Measurements from ENCODE around the gene SH3PXD2B. TPM values are rescaled to one million over a fixed set of nuclear protein-coding genes. Genes with fewer than 3 reads are reported as not detected.
A peak's percentile ranks its signal among the peaks of the same experiment; 100 is the strongest.

The SH3PXD2B gene
- total RNA-seq, 4 donors from 2014 or later: 27.8 to 52.6 (median 44.4) TPM

DNA sequence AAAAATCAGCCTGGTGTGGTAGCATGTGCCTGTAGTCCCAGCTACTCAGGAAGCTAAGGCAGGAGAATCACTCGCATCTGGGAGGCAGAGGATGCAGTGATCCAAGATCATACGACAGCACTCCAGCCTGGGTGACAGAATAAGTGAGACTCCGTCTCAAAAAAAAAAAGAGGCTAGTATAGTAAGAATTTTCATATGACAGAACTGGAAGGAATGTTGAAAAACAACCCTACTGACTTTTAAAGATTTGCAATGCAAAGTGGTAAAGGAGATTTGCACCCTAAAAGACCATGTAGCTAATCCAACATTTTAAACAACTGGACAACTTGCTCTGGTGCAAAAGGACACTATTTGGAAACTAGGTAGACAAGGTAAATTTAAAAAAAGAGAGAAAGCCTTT lies 58.1 kb downstream of the SH3PXD2B start:
- WGBS, 2 donors: 81 to 87% methylated on average over 3 of the region's 3 CpGs
- Histone ChIP-seq H3K27ac (no peak overlapping the region), H3K4me1 (peaks cover 0 to 18% (median 4%) of the 10 kb centered on the region in 4 donors), H3K4me3 (no peak overlapping the region), H3K36me3 (peaks cover 0 to 61% (median 4%) of the 10 kb centered on the region in 3 donors), H3K27me3 (no peaks in the 10 kb centered on the region), H3K9me3 (no peaks in the 10 kb centered on the region)
- TF ChIP-seq, protein P1, sequence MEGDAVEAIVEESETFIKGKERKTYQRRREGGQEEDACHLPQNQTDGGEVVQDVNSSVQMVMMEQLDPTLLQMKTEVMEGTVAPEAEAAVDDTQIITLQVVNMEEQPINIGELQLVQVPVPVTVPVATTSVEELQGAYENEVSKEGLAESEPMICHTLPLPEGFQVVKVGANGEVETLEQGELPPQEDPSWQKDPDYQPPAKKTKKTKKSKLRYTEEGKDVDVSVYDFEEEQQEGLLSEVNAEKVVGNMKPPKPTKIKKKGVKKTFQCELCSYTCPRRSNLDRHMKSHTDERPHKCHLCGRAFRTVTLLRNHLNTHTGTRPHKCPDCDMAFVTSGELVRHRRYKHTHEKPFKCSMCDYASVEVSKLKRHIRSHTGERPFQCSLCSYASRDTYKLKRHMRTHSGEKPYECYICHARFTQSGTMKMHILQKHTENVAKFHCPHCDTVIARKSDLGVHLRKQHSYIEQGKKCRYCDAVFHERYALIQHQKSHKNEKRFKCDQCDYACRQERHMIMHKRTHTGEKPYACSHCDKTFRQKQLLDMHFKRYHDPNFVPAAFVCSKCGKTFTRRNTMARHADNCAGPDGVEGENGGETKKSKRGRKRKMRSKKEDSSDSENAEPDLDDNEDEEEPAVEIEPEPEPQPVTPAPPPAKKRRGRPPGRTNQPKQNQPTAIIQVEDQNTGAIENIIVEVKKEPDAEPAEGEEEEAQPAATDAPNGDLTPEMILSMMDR (IDR thresholded peaks at IDR 0.05): no peak
- TF ChIP-seq POLR2A (IDR thresholded peaks at IDR 0.05) (no peak), EP300 (IDR thresholded peaks at IDR 0.05) (no peak)
- no peak for DNase-seq (ENCODE audit: low spot score in 2 of 2)

DNA sequence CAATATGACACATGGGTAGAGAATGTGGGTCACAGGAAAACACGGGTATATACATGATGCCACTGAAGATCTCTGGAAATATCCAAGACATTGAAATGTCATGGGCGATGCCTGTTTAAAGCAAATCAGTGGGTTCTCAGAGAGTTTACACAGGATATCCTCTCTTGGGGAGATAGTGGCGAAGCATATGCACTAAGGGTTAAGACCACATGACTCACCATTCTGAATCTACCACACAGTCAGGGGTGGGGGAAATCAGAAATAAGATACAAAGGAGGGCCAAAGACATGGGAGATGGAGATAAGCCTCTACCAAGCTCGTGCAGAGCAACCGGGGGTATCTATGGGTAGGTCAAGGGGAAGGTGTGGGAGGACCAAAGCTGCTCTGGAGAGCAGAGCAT lies 58.8 kb downstream of the SH3PXD2B start:
- DNase-seq (ENCODE audit: low spot score in 2 of 2): no peak
- Histone ChIP-seq H3K4me1 (peaks cover 0 to 15% (median 4%) of the 10 kb centered on the region in 4 donors), H3K9me3 (no peaks in the 10 kb centered on the region), H3K36me3 (peaks cover 0 to 68% (median 4%) of the 10 kb centered on the region in 3 donors), H3K27ac (no peak overlapping the region), H3K27me3 (no peaks in the 10 kb centered on the region), H3K4me3 (no peak overlapping the region)
- TF ChIP-seq EP300 (IDR thresholded peaks at IDR 0.05) (no peak), POLR2A (IDR thresholded peaks at IDR 0.05) (no peak)
- TF ChIP-seq, protein P1 (IDR thresholded peaks at IDR 0.05): no peak
- 75 to 85% methylated on average over 5 of the region's 5 CpGs for WGBS, 2 donors

DNA sequence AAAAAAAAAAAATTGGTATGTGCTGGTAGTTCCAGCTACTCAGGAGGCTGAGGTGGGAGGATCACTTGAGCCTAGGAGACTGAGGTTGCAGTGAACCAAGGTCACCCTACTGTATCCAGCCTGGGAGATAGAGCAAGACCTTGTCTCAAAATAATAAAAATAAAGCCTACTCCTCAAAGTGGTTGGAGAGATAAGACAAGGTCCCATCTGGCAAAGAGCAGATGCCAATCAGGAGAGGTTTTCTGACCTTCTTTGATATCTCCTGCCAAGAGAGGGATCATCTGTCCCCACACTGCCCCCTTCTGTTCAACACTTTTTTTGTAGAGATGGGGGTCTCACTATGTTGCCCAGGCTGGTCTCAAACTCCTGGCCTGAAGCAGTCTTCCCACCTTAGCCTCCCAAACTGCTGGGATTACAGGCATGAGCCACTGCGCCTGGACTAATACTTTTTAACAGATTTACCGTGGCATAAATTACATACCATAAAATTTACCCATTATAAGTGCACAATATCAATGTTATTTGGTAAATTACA lies 64.7 kb downstream of the SH3PXD2B start:
- no peak for DNase-seq (ENCODE audit: low spot score in 2 of 2)
- H3K4me1 ChIP-seq: peaks cover 0 to 15% (median 3%) of the 10 kb centered on the region in 4 donors
- TF ChIP-seq POLR2A (IDR thresholded peaks at IDR 0.05): no peak
- no peak for TF ChIP-seq EP300 (IDR thresholded peaks at IDR 0.05)
- TF ChIP-seq, protein P1 (IDR thresholded peaks at IDR 0.05): no peak
- no peak overlapping the region for H3K4me3 ChIP-seq
- no peak overlapping the region for H3K27ac ChIP-seq
- no peaks in the 10 kb centered on the region for H3K27me3 ChIP-seq
- WGBS, 2 donors: 46 to 97% methylated on average over 2 of the region's 2 CpGs
- H3K9me3 ChIP-seq: no peaks in the 10 kb centered on the region
- H3K36me3 ChIP-seq: peaks cover 0 to 78% (median 4%) of the 10 kb centered on the region in 3 donors

DNA sequence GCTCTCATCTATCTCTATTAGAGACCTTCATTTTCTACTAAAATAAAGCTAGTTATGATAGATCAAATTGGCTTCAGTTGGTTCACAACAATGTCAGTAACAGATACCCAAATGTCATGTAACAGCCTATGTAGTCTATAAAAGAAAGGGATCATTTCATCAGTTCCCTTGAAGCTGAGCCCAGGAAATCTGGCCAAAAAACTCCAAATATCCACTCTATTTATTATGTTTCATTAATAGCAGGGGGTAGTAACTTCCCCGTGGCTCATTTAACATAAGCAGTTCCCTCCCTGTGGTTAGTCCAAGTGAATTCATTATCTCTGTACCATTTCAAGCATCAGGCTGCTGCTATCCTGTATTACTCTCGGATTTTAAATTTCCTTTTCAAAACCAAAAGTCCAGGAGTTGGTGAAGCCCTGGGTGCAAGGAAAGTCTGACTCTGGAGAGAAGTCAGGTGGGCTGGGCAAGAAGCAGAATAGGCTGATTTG lies 66.0 kb downstream of the SH3PXD2B start:
- Histone ChIP-seq H3K4me3 (no peak overlapping the region), H3K4me1 (peaks cover 0 to 21% (median 3%) of the 10 kb centered on the region in 4 donors), H3K9me3 (no peaks in the 10 kb centered on the region), H3K27ac (peak overlapping the region in 2 of 4 donors; percentile 1 to 69), H3K36me3 (peaks cover 0 to 72% (median 2%) of the 10 kb centered on the region in 3 donors), H3K27me3 (no peaks in the 10 kb centered on the region)
- no peak for DNase-seq (ENCODE audit: low spot score in 2 of 2)
- WGBS, 2 donors: 50 to 57% methylated on average over 2 of the region's 2 CpGs
- TF ChIP-seq, protein P1 (IDR thresholded peaks at IDR 0.05): no peak
- TF ChIP-seq POLR2A (IDR thresholded peaks at IDR 0.05) (no peak), EP300 (IDR thresholded peaks at IDR 0.05) (no peak)

DNA sequence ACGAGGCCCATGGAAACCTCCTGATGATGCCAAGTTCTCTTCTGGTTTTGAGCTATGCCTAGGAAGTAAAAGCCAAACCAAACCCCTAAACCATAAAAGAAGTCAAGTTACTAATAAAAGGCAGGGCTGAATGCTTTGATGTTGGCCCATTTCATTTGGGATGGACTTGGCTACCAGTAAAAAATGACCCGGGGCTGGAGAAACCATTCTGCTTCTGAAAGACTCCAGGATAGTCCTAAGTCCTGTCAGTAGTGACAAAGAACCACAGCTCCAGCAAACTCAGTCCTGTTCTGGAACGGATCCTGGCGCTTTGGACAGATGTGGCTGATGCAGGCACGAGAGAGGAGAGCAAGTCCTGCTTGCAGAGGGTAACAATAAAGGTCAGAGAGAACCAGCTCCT lies 68.6 kb downstream of the SH3PXD2B start:
- H3K4me3 ChIP-seq: no peak overlapping the region
- H3K27me3 ChIP-seq: no peaks in the 10 kb centered on the region
- TF ChIP-seq POLR2A (IDR thresholded peaks at IDR 0.05) (no peak), EP300 (IDR thresholded peaks at IDR 0.05) (no peak)
- TF ChIP-seq, protein P1 (IDR thresholded peaks at IDR 0.05): no peak
- no peaks in the 10 kb centered on the region for H3K9me3 ChIP-seq
- no peak overlapping the region for H3K27ac ChIP-seq
- WGBS, 2 donors: 66% methylated on average over 5 of the region's 5 CpGs
- peaks cover 0 to 35% (median 3%) of the 10 kb centered on the region in 4 donors for H3K4me1 ChIP-seq
- DNase-seq (ENCODE audit: low spot score in 2 of 2): no peak
- H3K36me3 ChIP-seq: peaks cover 0 to 58% (median 0%) of the 10 kb centered on the region in 3 donors

Measured in tibial nerve (tissue), 4 donors.